Left hindlimb (tissue), 1 donor: Measurements from ENCODE around the gene FYN.

Source experiments
- DNase-seq: peaks from one replicate; pipeline ENCODE4 v3.0.0-alpha.2; 2018

The FYN gene

GRCh38 chr6:111722179-111722731, 151.0 kb downstream of the FYN start:
- DNase-seq, result no peak

GRCh38 chr6:111721753-111722154, 151.5 kb downstream of the FYN start:
- DNase-seq, result peak; percentile 70

GRCh38 chr6:111720931-111721496, 152.2 kb downstream of the FYN start:
- DNase-seq, result no peak

GRCh38 chr6:111718990-111719389, 154.3 kb downstream of the FYN start:
- no peak for DNase-seq

- no peak for DNase-seq
These were observed 154.9 kb downstream of the FYN start for GRCh38 chr6:111718326-111718725.

- DNase-seq, result no peak
These were observed 155.6 kb downstream of the FYN start for GRCh38 chr6:111717621-111718020.

GRCh38 chr6:111716325-111716724, 156.9 kb downstream of the FYN start:
- no peak for DNase-seq

- no peak for DNase-seq
These were observed 157.9 kb downstream of the FYN start for GRCh38 chr6:111715321-111715720.

- DNase-seq, result no peak
These were observed 158.6 kb downstream of the FYN start for GRCh38 chr6:111714416-111715270.

GRCh38 chr6:111713811-111714210, 159.4 kb downstream of the FYN start:
- no peak for DNase-seq

GRCh38 chr6:111713236-111713635, 160.0 kb downstream of the FYN start:
- no peak for DNase-seq

- no peak for DNase-seq
These were observed 161.1 kb downstream of the FYN start for GRCh38 chr6:111711984-111712752.

- DNase-seq, result peak; percentile 55
These were observed 161.8 kb downstream of the FYN start for GRCh38 chr6:111711476-111711875.

GRCh38 chr6:111710911-111711310, 162.3 kb downstream of the FYN start:
- DNase-seq, result no peak

GRCh38 chr6:111710439-111710838, 162.8 kb downstream of the FYN start:
- no peak for DNase-seq

GRCh38 chr6:111709615-111710398, 163.4 kb downstream of the FYN start:
- DNase-seq, result peak; percentile 80

- no peak for DNase-seq
These were observed 164.1 kb downstream of the FYN start for GRCh38 chr6:111709201-111709600.

GRCh38 chr6:111707773-111708172, 165.5 kb downstream of the FYN start:
- no peak for DNase-seq

GRCh38 chr6:111706841-111707391, 166.3 kb downstream of the FYN start:
- DNase-seq, result no peak

- DNase-seq, result no peak
These were observed 169.5 kb downstream of the FYN start for GRCh38 chr6:111703723-111704122.

GRCh38 chr6:111702268-111702667, 171.0 kb downstream of the FYN start:
- no peak for DNase-seq

GRCh38 chr6:111701146-111701545, 172.1 kb downstream of the FYN start:
- no peak for DNase-seq
